AG09309 (cell line): ENCODE data around the gene ABHD15.

ENCODE experiments used
- DNase-seq: peaks from one replicate; pipeline ENCODE4 v3.0.0-alpha.2; 2010; ENCODE audit warnings: low read depth
- H3K4me3 ChIP-seq: 2 replicates; pipeline ENCODE4 v1.5.1; 2011; ENCODE audit warnings: mild to moderate bottlenecking, low read depth, low read length, moderate library complexity; ENCODE audit not compliant: control insufficient read depth
- TF ChIP-seq, protein P1 (sequence below): IDR thresholded peaks from 2 replicates; pipeline ENCODE4 v1.5.1; 2011; ENCODE audit warnings: mild to moderate bottlenecking, low read depth, low read length, inconsistent platforms; ENCODE audit not compliant: insufficient read depth, control insufficient read depth; ENCODE audit errors: missing control alignments

ABHD15 gene

DNA sequence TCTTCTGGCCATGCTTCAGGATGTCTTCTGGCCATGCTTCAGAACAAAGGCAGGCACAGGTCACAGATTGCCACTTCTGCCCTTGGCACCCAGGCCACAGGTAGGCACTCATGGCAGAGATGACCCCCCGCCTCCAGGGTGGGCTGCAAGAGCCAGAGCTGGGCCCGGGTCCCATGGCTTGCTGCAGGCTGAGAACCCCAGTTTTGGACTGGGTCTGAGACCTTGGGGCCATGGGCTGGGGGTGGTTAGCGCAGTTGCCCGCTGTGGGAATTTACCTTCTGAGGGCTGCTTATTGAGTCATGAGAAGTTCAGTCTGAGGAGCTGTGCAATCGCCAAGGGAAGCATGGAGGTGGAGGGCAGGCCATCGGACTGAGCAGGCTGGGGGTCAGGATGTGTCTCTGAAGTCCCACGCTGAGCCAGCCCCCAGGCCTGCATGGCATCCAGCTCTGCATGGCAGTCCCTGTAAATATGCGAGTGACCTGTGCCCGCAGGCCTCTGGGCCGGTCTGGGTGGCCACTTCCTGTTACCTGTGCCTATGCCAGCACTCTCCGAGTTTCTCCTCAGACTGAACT, 27.8 kb upstream of the ABHD15 start:
- TF ChIP-seq, protein P1, sequence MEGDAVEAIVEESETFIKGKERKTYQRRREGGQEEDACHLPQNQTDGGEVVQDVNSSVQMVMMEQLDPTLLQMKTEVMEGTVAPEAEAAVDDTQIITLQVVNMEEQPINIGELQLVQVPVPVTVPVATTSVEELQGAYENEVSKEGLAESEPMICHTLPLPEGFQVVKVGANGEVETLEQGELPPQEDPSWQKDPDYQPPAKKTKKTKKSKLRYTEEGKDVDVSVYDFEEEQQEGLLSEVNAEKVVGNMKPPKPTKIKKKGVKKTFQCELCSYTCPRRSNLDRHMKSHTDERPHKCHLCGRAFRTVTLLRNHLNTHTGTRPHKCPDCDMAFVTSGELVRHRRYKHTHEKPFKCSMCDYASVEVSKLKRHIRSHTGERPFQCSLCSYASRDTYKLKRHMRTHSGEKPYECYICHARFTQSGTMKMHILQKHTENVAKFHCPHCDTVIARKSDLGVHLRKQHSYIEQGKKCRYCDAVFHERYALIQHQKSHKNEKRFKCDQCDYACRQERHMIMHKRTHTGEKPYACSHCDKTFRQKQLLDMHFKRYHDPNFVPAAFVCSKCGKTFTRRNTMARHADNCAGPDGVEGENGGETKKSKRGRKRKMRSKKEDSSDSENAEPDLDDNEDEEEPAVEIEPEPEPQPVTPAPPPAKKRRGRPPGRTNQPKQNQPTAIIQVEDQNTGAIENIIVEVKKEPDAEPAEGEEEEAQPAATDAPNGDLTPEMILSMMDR: no peak
- DNase-seq: no peak
- H3K4me3 ChIP-seq: no peak overlapping the region

DNA sequence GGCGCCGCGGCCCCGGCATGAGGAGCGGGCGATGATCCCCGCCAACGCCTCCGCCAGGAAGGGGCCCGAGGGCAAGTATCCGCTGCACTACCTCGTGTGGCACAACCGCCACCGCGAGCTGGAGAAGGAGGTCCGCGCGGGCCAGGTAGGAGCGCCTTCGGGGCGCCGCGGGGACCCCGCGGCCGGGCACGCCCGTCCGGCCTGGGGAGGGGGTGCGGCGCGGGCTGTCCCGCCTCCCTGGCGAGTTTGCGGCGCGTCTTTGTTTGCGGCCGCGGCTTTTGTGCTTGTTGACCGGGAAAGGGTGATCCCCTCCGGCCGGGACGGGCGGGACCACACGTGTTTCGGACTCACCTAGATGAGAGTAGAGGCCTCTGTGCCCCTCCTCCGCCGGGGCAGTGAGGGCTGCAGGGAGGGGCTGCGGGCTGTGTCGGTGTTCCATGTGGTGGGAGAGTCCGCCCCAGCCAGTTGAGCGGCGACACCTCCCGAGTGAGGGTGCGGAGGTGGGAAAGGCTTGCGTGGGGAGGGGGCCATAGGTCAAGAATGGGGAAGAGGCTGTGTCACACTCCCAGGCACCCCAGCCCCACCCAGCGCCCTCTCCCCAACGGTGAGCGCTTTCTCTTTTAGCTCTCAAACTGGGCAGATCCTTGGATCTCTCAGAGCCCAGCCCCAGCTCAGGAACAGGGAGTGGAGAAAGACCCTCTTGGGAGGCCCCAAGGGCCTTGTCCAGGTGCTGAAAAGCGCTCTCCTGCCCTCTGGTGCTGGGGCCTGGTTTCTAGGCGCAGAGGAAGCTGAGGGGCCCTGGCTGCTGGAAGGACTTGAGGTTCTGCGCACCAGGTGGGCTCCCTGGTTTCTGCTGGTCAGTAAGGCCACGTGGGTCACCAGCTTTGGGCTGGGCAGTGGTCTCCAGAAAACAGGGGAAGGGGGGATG, 27.0 kb upstream of the ABHD15 start:
- peak overlapping the region; percentile 55 for H3K4me3 ChIP-seq
- DNase-seq: no peak
- TF ChIP-seq, protein P1: peak; percentile 8

DNA sequence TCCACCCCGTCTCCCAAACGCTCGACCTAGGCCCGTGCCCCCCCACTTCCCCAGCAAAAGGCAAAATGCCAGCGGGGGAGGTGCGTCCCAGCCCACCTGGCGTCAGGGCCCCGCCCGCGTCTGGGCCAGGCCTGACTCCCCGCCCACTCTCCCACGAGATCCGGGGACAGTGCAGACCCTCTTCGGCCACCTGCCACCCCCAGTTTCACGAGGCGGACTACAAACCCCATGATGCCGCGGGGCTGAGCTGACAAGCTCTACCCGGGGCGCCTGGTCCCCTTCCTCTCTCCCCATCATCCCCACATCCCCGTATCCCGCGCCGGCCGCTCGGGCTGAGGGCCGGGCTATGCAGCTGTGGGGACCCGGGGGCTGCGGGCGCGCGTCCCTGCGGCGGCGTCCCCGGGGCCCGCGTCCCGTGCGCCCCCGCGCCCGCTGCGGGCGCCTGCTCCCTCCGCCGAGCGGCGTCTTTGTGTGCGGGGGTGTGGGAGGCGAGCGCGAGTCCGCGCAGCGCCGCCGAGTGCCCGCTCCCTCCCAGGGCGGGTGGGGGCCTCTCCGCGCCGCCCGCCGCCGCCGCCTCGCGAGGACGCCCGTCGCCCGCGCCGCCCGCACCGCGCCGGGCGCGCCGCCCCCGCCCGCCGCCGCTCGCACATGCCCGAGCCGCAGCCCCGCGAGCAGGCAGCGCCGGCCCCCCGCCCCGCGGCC, 26.2 kb upstream of the ABHD15 start, which contains the start of gene ANKRD13B:
Gene ANKRD13B (plus strand): TSS at position 283 of the 702 bp plus-strand sequence. CDS start 490 bp downstream, outside the sequence.
- TF ChIP-seq, protein P1: no peak
- DNase-seq: no peak
- H3K4me3 ChIP-seq: peak within 1 kb of the TSS; percentile 55

DNA sequence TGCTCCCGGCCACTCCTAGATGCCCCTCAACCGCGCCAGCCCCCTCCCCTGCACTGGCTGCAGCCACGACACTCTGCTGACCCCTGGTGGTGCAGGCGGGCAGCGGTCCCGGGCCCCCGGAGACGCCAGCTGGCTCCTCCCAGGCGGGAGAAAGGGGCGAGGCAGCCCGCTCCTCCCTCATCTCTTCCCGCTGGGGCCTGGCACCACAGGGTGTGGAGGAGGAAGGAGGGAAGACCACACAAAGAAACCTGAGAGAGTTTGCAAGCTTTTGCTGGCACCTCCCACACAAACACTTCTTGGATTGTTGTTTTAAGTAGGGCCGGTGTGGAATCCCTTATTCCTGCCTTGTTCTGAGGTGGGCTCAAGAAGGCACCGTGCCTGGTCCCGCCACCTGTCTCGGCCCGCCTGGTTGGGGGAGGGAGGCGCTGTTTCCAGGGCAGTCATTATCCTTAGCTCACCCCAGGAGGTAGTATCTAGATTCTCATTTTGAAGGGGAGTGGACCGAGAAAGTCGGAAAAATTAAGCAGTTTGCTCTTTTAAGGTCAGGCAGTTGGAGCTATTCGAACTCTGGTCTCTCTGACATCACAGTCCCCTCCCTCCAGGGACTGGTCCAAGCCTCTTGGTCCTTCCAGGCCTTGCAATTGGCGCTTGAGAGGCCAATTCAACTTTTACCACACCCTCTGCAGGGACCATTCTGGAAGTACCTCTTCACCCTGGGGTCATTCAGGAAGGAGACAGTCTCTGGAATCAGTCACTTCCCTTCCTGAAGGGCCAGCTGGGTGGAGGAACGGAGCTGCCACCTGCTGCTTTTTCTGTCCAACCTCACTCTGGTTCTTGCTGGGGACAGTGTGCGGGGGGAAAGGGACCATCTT, 25.1 kb upstream of the ABHD15 start:
- H3K4me3 ChIP-seq: peak overlapping the region; percentile 16
- DNase-seq: no peak
- TF ChIP-seq, protein P1: peak; percentile 98

GRCh38 chr17:29591146-29591736, 24.4 kb upstream of the ABHD15 start:
- TF ChIP-seq, protein P1: no peak
- H3K4me3 ChIP-seq: peak overlapping the region; percentile 16
- no peak for DNase-seq
